ENCODE data around the gene CELSR1.

The CELSR1 gene

GRCh38 chr22:46538814-46539160 is 1.4 kb upstream of the CELSR1 start:
- H3K9me3 Mint-ChIP-seq = no peaks in the 10 kb centered on the region
- H3K36me3 Mint-ChIP-seq (ENCODE audit: low read depth) = peaks cover 6% of the 10 kb centered on the region
- TF ChIP-seq CTCF (IDR thresholded peaks at IDR 0.05; ENCODE audit: unreplicated experiment in 3 of 3) = peak in 1 of 3 experiments; percentile 11
- H3K27ac Mint-ChIP-seq = peak overlapping the region in 1 of 3 experiments; percentile 43
- peaks cover 6% of the 10 kb centered on the region for H3K4me1 Mint-ChIP-seq
- H3K27me3 Mint-ChIP-seq (ENCODE audit: low read depth) = peaks cover 68% of the 10 kb centered on the region
- peak overlapping the region; percentile 78 to 84 (median 83) for H3K4me3 Mint-ChIP-seq

- peak in 2 of 3 experiments; percentile 18 to 24 for TF ChIP-seq CTCF (IDR thresholded peaks at IDR 0.05; ENCODE audit: unreplicated experiment in 3 of 3)
- H3K27ac Mint-ChIP-seq = peak overlapping the region in 1 of 3 experiments; percentile 43
- H3K27me3 Mint-ChIP-seq (ENCODE audit: low read depth) = peaks cover 64% of the 10 kb centered on the region
- H3K4me1 Mint-ChIP-seq = peaks cover 6% of the 10 kb centered on the region
- peak overlapping the region; percentile 78 to 84 (median 83) for H3K4me3 Mint-ChIP-seq
- H3K36me3 Mint-ChIP-seq (ENCODE audit: low read depth) = peaks cover 8% of the 10 kb centered on the region
- H3K9me3 Mint-ChIP-seq = no peaks in the 10 kb centered on the region
Measured at GRCh38 chr22:46537946-46538813, 760 bp upstream of the CELSR1 start.

- H3K4me3 Mint-ChIP-seq = no peak overlapping the region
- no peak overlapping the region for H3K27ac Mint-ChIP-seq
- TF ChIP-seq CTCF (IDR thresholded peaks at IDR 0.05; ENCODE audit: unreplicated experiment in 3 of 3) = no peak
- H3K9me3 Mint-ChIP-seq = no peaks in the 10 kb centered on the region
- H3K4me1 Mint-ChIP-seq = peaks cover 16% of the 10 kb centered on the region
- peaks cover 14% of the 10 kb centered on the region for H3K36me3 Mint-ChIP-seq (ENCODE audit: low read depth)
- H3K27me3 Mint-ChIP-seq (ENCODE audit: low read depth) = peaks cover 62% of the 10 kb centered on the region
Measured at GRCh38 chr22:46536537-46537224, 739 bp downstream of the CELSR1 start.

- peaks cover 16% of the 10 kb centered on the region for H3K4me1 Mint-ChIP-seq
- H3K4me3 Mint-ChIP-seq = peak overlapping the region; percentile 42 to 57 (median 53)
- H3K27me3 Mint-ChIP-seq (ENCODE audit: low read depth) = peaks cover 58% of the 10 kb centered on the region
- no peak for TF ChIP-seq CTCF (IDR thresholded peaks at IDR 0.05; ENCODE audit: unreplicated experiment in 3 of 3)
- peaks cover 14% of the 10 kb centered on the region for H3K36me3 Mint-ChIP-seq (ENCODE audit: low read depth)
- no peaks in the 10 kb centered on the region for H3K9me3 Mint-ChIP-seq
- H3K27ac Mint-ChIP-seq = no peak overlapping the region
Measured at GRCh38 chr22:46535876-46536536, 1.4 kb downstream of the CELSR1 start.

GRCh38 chr22:46534901-46535630 is 2.4 kb downstream of the CELSR1 start:
- no peak for TF ChIP-seq CTCF (IDR thresholded peaks at IDR 0.05; ENCODE audit: unreplicated experiment in 3 of 3)
- H3K36me3 Mint-ChIP-seq (ENCODE audit: low read depth) = peaks cover 14% of the 10 kb centered on the region
- H3K9me3 Mint-ChIP-seq = no peaks in the 10 kb centered on the region
- peaks cover 50% of the 10 kb centered on the region for H3K27me3 Mint-ChIP-seq (ENCODE audit: low read depth)
- H3K4me1 Mint-ChIP-seq = peaks cover 21% of the 10 kb centered on the region
- H3K27ac Mint-ChIP-seq = no peak overlapping the region
- H3K4me3 Mint-ChIP-seq = peak overlapping the region in 2 of 3 experiments; percentile 40 to 43
